Common myeloid progenitor, CD34-positive (primary cell): ENCODE data around the gene SLC28A1.
A peak's percentile ranks its signal among the peaks of the same experiment; 100 is the strongest.

Source experiments
- CTCF ChIA-PET: fragments of 350-600 bp; sonication (Branson Sonifier 250); formaldehyde crosslinking; loops from one replicate; lab custom pipeline; 2021; ENCODE audit warnings: antibody characterized with exemption; lab: Charles Lee
- POLR2A ChIA-PET: fragments of 350-600 bp; sonication (Branson Sonifier 250); formaldehyde crosslinking; loops from one replicate; lab custom pipeline; 2021; ENCODE audit warnings: antibody characterized with exemption; lab: Charles Lee
- DNase-seq, 3 donors: peaks; one replicate each; pipeline versions ENCODE4 v3.0.0 to v3.0.0-alpha.2; 2013
- H3K27ac ChIP-seq, 2 experiments: 1 replicate in 1 of 2; 2 replicates in 1 of 2; pipeline ENCODE4 v1.7.0; 2013; ENCODE audit warnings: inconsistent platforms in 2 of 2, low read length in 2 of 2, mild to moderate bottlenecking in 2 of 2, low read depth in 1 of 2, moderate library complexity in 1 of 2; ENCODE audit not compliant: severe bottlenecking in 2 of 2, insufficient read depth in 1 of 2, poor library complexity in 1 of 2
- H3K27me3 ChIP-seq, 5 experiments: replicated peaks in 2 of 5; 1 replicate in 3 of 5; 2 replicates in 2 of 5; pipeline versions ENCODE4 v1.6.1 to v1.7.0; 2013; ENCODE audit warnings: low read length in 4 of 5, mild to moderate bottlenecking in 2 of 5, moderate library complexity in 2 of 5, inconsistent platforms in 1 of 5; ENCODE audit not compliant: insufficient read depth in 5 of 5, control insufficient read depth in 4 of 5
- H3K36me3 ChIP-seq, 4 experiments: 1 replicate in 2 of 4; 2 replicates in 2 of 4; pipeline versions ENCODE4 v1.6.1 to v1.7.0; 2013; ENCODE audit warnings: low read length in 3 of 4, control low read depth in 1 of 4, mild to moderate bottlenecking in 1 of 4; ENCODE audit not compliant: control insufficient read depth in 4 of 4, insufficient read depth in 4 of 4
- H3K4me1 ChIP-seq, 4 experiments: 1 replicate in 3 of 4; 2 replicates in 1 of 4; pipeline versions ENCODE4 v1.6.1 to v1.7.1; 2013; ENCODE audit warnings: low read length in 3 of 4, mild to moderate bottlenecking in 3 of 4, control low read depth in 1 of 4, inconsistent platforms in 1 of 4, moderate library complexity in 1 of 4; ENCODE audit not compliant: control insufficient read depth in 4 of 4, insufficient read depth in 4 of 4; ENCODE audit errors: control extremely low read depth in 1 of 4
- H3K4me3 ChIP-seq, 7 experiments: 1 replicate in 4 of 7; 2 replicates in 3 of 7; pipeline versions ENCODE4 v1.5.1 to v1.7.0; 2013; ENCODE audit warnings: mild to moderate bottlenecking in 7 of 7, low read length in 6 of 7, moderate library complexity in 6 of 7, inconsistent platforms in 2 of 7, low read depth in 2 of 7, control low read depth in 1 of 7; ENCODE audit not compliant: insufficient read depth in 4 of 7, control insufficient read depth in 1 of 7; ENCODE audit errors: extremely low read depth in 1 of 7
- H3K9me3 ChIP-seq, 5 experiments: 1 replicate in 4 of 5; 2 replicates in 1 of 5; pipeline versions ENCODE4 v1.6.1 to v1.7.1; 2013; ENCODE audit warnings: low read length in 4 of 5, mild to moderate bottlenecking in 2 of 5, inconsistent platforms in 1 of 5, low read depth in 1 of 5, moderate library complexity in 1 of 5; ENCODE audit not compliant: control insufficient read depth in 4 of 5, insufficient read depth in 2 of 5; ENCODE audit errors: control extremely low read depth in 1 of 5
- WGBS: methylation state at CpG from one replicate; pipeline ENCODE4 v1.1.5; 2013; ENCODE audit not compliant: insufficient coverage; 5-methylcytosine and 5-hydroxymethylcytosine counted together

SLC28A1 gene

DNA sequence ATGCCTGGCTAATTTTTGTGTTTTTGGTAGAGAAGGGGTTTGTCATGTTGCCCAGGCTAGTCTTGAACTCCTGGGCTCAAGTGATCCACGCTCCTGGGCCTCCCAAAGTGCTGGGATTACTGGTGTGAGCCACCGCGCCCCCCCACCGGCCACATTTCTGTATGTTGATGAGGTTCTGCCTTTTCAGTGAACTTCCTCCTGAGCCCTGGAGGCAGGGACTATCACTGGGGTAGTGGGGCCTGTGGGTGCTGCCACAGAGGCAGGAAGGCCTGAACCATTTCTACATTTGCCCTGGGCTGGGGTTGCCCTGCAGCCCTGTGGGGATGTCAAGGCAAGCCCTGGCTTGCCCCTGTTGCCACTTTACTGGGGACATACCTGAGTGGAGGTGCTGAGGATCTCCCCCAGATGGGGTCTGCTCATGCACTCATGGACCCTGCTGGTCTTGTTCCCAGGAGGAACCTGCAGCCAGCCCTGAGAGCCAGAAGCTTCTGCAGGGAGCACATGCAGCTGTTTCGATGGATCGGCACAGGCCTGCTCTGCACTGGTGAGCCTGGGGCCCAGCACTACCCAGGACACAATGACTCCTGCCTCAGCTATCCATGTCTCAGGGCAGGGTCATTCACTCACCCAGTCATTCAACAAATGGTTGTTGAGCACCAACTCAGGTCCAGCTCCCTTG is 5.7 kb downstream of the SLC28A1 start:
- no peak overlapping the region for H3K27ac ChIP-seq
- H3K27me3 ChIP-seq = no peaks in the 10 kb centered on the region
- no peaks in the 10 kb centered on the region for H3K9me3 ChIP-seq
- H3K4me3 ChIP-seq = no peak overlapping the region
- CTCF ChIA-PET = no interaction called here
- no peaks in the 10 kb centered on the region for H3K4me1 ChIP-seq
- WGBS = 96% methylated on average over 6 of the region's 6 CpGs
- no peaks in the 10 kb centered on the region for H3K36me3 ChIP-seq
- POLR2A ChIA-PET = no interaction called here
- DNase-seq = peak in 1 of 3 donors; percentile 13

DNA sequence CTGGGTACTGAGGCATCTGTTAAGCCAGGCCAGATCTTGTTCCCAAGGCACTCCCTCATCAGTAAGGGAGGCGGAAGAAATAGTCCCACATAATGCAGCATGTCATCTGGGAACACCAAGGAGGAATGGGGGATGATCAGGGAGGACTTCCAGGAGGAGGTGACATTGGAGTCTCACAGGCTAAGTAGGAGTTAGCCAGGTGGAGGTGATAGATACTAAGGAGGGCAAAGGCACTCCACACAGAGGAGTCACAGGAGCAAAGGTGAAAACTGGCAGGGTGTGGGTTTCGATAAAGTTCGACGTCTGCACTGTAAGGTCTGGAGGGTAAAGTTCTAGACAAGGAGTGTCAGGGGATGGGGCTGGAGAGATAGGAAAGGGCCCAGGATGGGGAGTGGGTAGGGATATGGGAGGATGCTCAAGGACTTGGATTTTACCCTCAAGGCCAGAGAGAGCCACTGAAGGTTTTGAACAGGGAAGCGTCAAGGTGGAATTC is 6.3 kb downstream of the SLC28A1 start:
- DNase-seq = no peak
- Histone ChIP-seq H3K4me3 (no peak overlapping the region), H3K4me1 (no peaks in the 10 kb centered on the region), H3K9me3 (no peaks in the 10 kb centered on the region), H3K36me3 (no peaks in the 10 kb centered on the region), H3K27ac (no peak overlapping the region), H3K27me3 (no peaks in the 10 kb centered on the region)
- CTCF ChIA-PET = no interaction called here
- POLR2A ChIA-PET = no interaction called here
- 100% methylated on average over 5 of the region's 5 CpGs for WGBS

DNA sequence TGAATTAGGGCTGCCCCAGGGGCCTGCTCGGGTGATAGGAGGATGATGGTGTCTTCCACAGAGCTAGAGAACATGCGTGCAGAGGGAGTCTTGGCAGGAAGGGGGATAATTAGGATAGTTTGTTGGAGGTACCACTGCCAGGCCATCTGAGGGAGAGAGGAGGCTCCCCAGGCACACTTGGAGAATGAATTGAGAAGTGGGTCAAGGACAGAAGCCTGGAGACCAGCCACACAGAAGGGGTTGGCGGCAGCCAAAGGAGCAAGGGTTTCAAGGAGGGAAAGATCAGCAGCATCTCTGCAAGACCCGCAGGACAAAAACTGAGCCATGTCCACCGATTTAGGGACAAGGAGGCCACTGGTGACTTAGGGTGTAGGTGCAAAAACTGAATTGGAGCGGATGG is 6.9 kb downstream of the SLC28A1 start:
- H3K9me3 ChIP-seq = no peaks in the 10 kb centered on the region
- CTCF ChIA-PET = no interaction called here
- H3K36me3 ChIP-seq = no peaks in the 10 kb centered on the region
- POLR2A ChIA-PET = no interaction called here
- no peak overlapping the region for H3K27ac ChIP-seq
- DNase-seq = no peak
- no peak overlapping the region for H3K4me3 ChIP-seq
- 94% methylated on average over 6 of the region's 6 CpGs for WGBS
- no peaks in the 10 kb centered on the region for H3K4me1 ChIP-seq
- H3K27me3 ChIP-seq = no peaks in the 10 kb centered on the region

DNA sequence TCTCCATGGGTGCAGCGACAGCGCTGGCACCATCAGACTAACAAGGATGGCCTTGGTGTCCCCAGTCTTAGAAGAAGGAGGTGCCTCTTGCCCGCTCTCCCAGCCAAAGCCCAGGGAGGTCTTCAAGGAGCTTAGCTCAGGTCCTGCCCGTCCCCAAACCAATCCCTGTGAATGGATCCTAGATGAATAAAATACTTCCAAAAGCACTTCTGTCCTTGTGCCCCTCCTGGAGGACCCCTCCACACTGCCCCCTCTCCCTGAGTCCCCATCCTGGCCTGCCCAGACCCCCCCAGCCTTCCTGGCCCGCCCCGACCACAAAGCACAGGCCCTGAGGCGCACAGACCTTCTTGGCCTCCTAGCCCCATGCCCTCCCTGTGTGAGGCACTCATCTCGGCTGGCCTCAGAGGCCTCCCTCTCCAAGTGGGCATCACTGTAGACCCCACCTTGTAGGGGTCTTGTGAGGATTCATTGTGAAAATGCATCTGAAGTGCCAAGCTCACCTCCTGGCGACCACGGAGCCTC is 8.4 kb downstream of the SLC28A1 start:
- ChIA-PET POLR2A (no interaction called here), CTCF (no interaction called here)
- 98% methylated on average over 10 of the region's 10 CpGs for WGBS
- Histone ChIP-seq H3K27me3 (no peaks in the 10 kb centered on the region), H3K36me3 (no peaks in the 10 kb centered on the region), H3K4me1 (no peaks in the 10 kb centered on the region), H3K27ac (no peak overlapping the region), H3K9me3 (no peaks in the 10 kb centered on the region), H3K4me3 (no peak overlapping the region)
- no peak for DNase-seq

DNA sequence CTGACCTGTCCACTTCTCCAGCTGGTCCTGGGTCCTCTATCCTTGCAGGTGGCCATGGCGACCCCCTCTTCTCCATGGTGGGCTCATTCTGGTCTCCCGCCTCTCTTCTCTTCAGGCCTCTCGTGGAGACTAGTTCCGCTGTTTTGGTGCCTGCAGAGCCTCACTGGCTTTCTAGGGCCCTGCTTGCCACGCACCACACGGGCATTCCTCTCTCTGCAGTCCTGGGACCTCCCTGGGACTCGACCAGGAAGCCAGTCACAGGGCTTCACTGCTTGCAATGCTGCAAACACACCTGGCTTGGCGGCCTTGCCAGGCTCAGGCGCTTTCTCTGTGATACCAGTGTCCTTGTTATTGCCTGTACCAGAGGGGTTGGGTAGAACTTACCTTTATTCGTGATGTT is 9.1 kb downstream of the SLC28A1 start:
- Histone ChIP-seq H3K9me3 (peaks cover 0 to 2% (median 0%) of the 10 kb centered on the region in 5 experiments), H3K27ac (no peak overlapping the region), H3K4me3 (no peak overlapping the region), H3K27me3 (no peaks in the 10 kb centered on the region), H3K36me3 (no peaks in the 10 kb centered on the region), H3K4me1 (no peaks in the 10 kb centered on the region)
- POLR2A ChIA-PET = no interaction called here
- 95% methylated on average over 8 of the region's 10 CpGs for WGBS
- CTCF ChIA-PET = no interaction called here
- no peak for DNase-seq

DNA sequence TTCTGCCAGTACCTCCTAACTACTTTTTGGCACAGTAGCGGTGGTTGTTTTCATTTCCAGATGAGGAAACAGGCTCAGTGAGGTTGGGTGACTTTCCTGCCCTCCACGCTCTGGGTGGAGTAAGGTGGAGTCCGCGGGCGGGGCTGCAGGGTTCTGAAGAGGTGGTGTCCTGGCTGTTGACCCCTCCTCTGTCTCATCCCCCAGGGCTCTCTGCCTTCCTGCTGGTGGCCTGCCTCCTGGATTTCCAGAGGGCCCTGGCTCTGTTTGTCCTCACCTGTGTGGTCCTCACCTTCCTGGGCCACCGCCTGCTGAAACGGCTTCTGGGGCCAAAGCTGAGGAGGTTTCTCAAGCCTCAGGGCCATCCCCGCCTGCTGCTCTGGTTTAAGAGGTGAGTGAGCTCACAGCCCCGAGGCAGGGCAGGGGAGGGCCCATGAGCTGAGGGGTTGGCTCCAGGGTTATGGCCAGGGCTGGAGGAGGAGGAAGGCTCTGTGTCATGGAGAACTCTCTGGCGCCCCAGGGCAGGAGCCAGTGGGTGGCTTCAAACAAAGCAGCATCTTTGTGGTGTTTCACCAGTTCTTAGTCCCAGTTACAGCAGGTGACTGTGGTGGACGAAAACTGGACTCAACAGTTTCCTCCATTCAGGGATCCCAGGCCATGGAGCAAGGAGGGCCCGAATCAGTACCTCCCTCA is 10.4 kb downstream of the SLC28A1 start:
- POLR2A ChIA-PET = no interaction called here
- WGBS = 99% methylated on average over 7 of the region's 12 CpGs

DNA sequence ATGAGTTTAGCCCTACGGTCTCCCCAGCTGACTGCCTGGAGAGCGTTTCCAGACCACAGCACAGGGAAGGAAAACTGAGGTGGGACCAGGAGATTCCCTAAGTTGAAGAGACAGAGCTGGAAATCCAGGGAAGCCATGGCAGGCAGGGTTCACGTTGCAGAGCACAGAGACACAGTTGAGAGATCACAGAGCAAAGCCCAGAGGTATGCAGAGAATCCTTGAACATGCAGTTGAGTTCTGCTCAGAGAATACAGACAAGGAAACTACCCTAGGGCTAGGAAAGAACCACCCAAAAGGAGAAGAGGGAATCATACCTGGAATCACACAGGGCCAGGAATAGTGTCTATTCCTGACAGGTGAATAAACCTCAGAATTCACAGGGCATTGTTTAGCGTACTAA is 14.3 kb downstream of the SLC28A1 start:
- Histone ChIP-seq H3K4me1 (no peaks in the 10 kb centered on the region), H3K4me3 (no peak overlapping the region), H3K9me3 (peaks cover 0 to 18% (median 4%) of the 10 kb centered on the region in 5 experiments), H3K27me3 (no peaks in the 10 kb centered on the region), H3K36me3 (no peaks in the 10 kb centered on the region), H3K27ac (no peak overlapping the region)
- ChIA-PET CTCF (no interaction called here), POLR2A (interaction anchor here (0.6 kb wide), 2 partner anchors 21 to 119 kb away, joined by 4 read pairs; no protein-coding TSS in a partner anchor)
- 88% methylated on average over 4 of the region's 4 CpGs for WGBS
- no peak for DNase-seq

More for the DNA sequence above, 10.4 kb downstream of the SLC28A1 start:
- Histone ChIP-seq H3K27ac (no peak overlapping the region), H3K36me3 (no peaks in the 10 kb centered on the region), H3K9me3 (peaks cover 0 to 12% (median 0%) of the 10 kb centered on the region in 5 experiments), H3K27me3 (no peaks in the 10 kb centered on the region), H3K4me3 (no peak overlapping the region), H3K4me1 (no peaks in the 10 kb centered on the region)
- CTCF ChIA-PET = no interaction called here
- no peak for DNase-seq
